Uterus (tissue), 2 donors: ENCODE data around the gene RBM25.

Experiments used
- CTCF ChIP-seq, 4 experiments: fragments of 200-600 bp in 2 of 4; fragments of 450-650 bp in 2 of 4; sonication (generic) in 2 of 4; IDR thresholded peaks; one replicate each; pipeline ENCODE4 v1.5.1; 2016 to 2019; ENCODE audit warnings: antibody characterized with exemption in 4 of 4, mild to moderate bottlenecking in 2 of 4, moderate library complexity in 1 of 4
- POLR2A ChIP-seq, 2 donors: fragments of 450-650 bp; IDR thresholded peaks; one replicate each; pipeline ENCODE4 v1.6.1; 2016; ENCODE audit warnings: antibody characterized with exemption in 2 of 2, mild to moderate bottlenecking in 1 of 2, moderate library complexity in 1 of 2

- TF ChIP-seq CTCF (IDR thresholded peaks at IDR 0.05), result no peak
- no peak for TF ChIP-seq POLR2A (IDR thresholded peaks at IDR 0.05)
Observed at GRCh38 chr14:73146111-73146510, 87.8 kb downstream of the RBM25 start.
